K562 (cell line): Measurements from ENCODE around the gene PRH1. TPM values are rescaled to one million over a fixed set of nuclear protein-coding genes. Genes with fewer than 3 reads are reported as not detected.

ENCODE experiments used
- ATAC-seq: fragments of 200-7000 bp; cut with Tn5 transposase; 3 replicates; pipeline ENCODE4 v1.9.1; 2020; ENCODE audit warnings: moderate library complexity
- BruUV-seq: library from RNA; stranded (reverse); fragments of 400-500 nt; replicated peaks from 2 replicates; lab custom pipeline; 2021; lab: Mats Ljungman, UMichigan
- CTCF ChIA-PET: fragments of 300-600 bp; formaldehyde crosslinking; extraction: SDS; loops from one replicate; lab custom pipeline; 2021; ENCODE audit warnings: low intra/inter-chr PET ratio; lab: Yijun Ruan, JAX
- POLR2A ChIA-PET: fragments of 300-600, 350-650 bp; sonication (Branson Sonifier 250); formaldehyde crosslinking; extraction: SDS; loops from one replicate; lab custom pipeline; 2021; ENCODE audit warnings: antibody characterized with exemption, inconsistent platforms; lab: Yijun Ruan, JAX
- DNase-seq, 4 experiments: peaks; one replicate each; pipeline versions ENCODE4 v3.0.0 to v3.0.0-alpha.2; 2011 to 2018; ENCODE audit warnings: low spot score in 3 of 4, mixed read lengths in 3 of 4; ENCODE audit errors: extremely low read depth in 1 of 4
- FAIRE-seq: peaks from 2 replicates; lab custom pipeline; 2011; peaks lifted over from hg19 to GRCh38; lab: Jason Lieb, UNC
- H2AFZ ChIP-seq: 2 replicates; pipeline ENCODE4 v1.6.0; 2011; ENCODE audit warnings: low read depth, low read length, control low read depth, inconsistent platforms
- H3K27ac ChIP-seq: fragments of 200-600 bp; 3 replicates; pipeline ENCODE4 v1.8.0; 2011; ENCODE audit warnings: low read depth, mild to moderate bottlenecking, control low read depth, inconsistent platforms, low read length, moderate library complexity, mixed read lengths; ENCODE audit errors: extremely low read depth
- H3K27me3 ChIP-seq, 2 experiments: fragments of 300-600 bp in 1 of 2; 2 replicates in 1 of 2; 3 replicates in 1 of 2; pipeline versions ENCODE4 v1.6.0 to v1.8.0; 2011; ENCODE audit warnings: inconsistent platforms in 2 of 2, low read length in 2 of 2, mild to moderate bottlenecking in 1 of 2, mixed read lengths in 1 of 2, moderate library complexity in 1 of 2; ENCODE audit not compliant: control insufficient read depth in 2 of 2, insufficient read depth in 2 of 2
- H3K36me3 ChIP-seq: fragments of 300-600 bp; 3 replicates; pipeline ENCODE4 v1.8.0; 2011; ENCODE audit warnings: mild to moderate bottlenecking, low read length, inconsistent platforms; ENCODE audit not compliant: control insufficient read depth, insufficient read depth
- H3K4me1 ChIP-seq, 2 experiments: fragments of 200-600 bp in 1 of 2; replicated peaks in 1 of 2; 2 replicates in 1 of 2; 3 replicates in 1 of 2; pipeline versions ENCODE4 v1.5.1 to v1.8.0; 2011; ENCODE audit warnings: inconsistent platforms in 2 of 2, low read length in 2 of 2, mild to moderate bottlenecking in 1 of 2, mixed read lengths in 1 of 2, moderate library complexity in 1 of 2; ENCODE audit not compliant: control insufficient read depth in 2 of 2, insufficient read depth in 2 of 2
- H3K4me2 ChIP-seq: 2 replicates; pipeline ENCODE4 v1.6.1; 2011; ENCODE audit warnings: low read length, control low read depth, inconsistent platforms, mixed read lengths; ENCODE audit not compliant: insufficient read depth
- H3K4me3 ChIP-seq: fragments of 200-600 bp; sonication (generic), shearing (Covaris generic); 2 replicates; pipeline ENCODE4 v1.5.1; 2016; ENCODE audit warnings: control low read depth, inconsistent platforms
- H3K79me2 ChIP-seq: fragments of 200-600 bp; 3 replicates; pipeline ENCODE4 v1.8.0; 2011; ENCODE audit warnings: low read length, inconsistent platforms; ENCODE audit not compliant: control insufficient read depth, insufficient read depth
- H3K9ac ChIP-seq, 2 experiments: 2 replicates each; pipeline versions ENCODE4 v1.6.0 to v1.6.1; 2011; ENCODE audit warnings: low read depth in 2 of 2, low read length in 2 of 2, control low read depth in 1 of 2, inconsistent platforms in 1 of 2, mild to moderate bottlenecking in 1 of 2, mixed read lengths in 1 of 2; ENCODE audit not compliant: insufficient read depth in 1 of 2
- H3K9me1 ChIP-seq: one replicate; pipeline ENCODE4 v1.6.0; 2011; ENCODE audit warnings: inconsistent platforms, mild to moderate bottlenecking, low read length, moderate library complexity; ENCODE audit not compliant: control insufficient read depth, insufficient read depth
- H3K9me3 ChIP-seq: replicated peaks from 2 replicates; pipeline ENCODE4 v1.5.1; 2011; ENCODE audit warnings: low read depth, low read length, inconsistent platforms; ENCODE audit not compliant: control insufficient read depth, insufficient read depth
- H4K20me1 ChIP-seq: replicated peaks from 2 replicates; pipeline ENCODE4 v1.6.1; 2011; ENCODE audit warnings: low read length, inconsistent platforms, mixed read lengths; ENCODE audit not compliant: control insufficient read depth, insufficient read depth
- E2F3 ChIP-seq: fragments of 250-450 bp; sonication (Bioruptor Pico); IDR thresholded peaks from 2 replicates; pipeline ENCODE4 v1.4.0; 2020; ENCODE audit warnings: mild to moderate bottlenecking
- RFX1 ChIP-seq: fragments of 450-650 bp; IDR thresholded peaks from 2 replicates; pipeline ENCODE4 v1.6.1; 2016; ENCODE audit warnings: mild to moderate bottlenecking, moderate library complexity
- TARDBP ChIP-seq: fragments of 450-650 bp; IDR thresholded peaks from 2 replicates; pipeline ENCODE4 v1.6.1; 2016
- ZNF408 ChIP-seq: fragments of 250-450 bp; sonication (Bioruptor Pico); IDR thresholded peaks from 2 replicates; pipeline ENCODE4 v1.4.0; 2020; ENCODE audit warnings: low read depth, mild to moderate bottlenecking, moderate library complexity
- WGBS: fragments of 100-300 bp; shearing (Covaris generic); methylation state at CpG from one replicate; pipeline ENCODE4 v1.1.6; 2016; ENCODE audit warnings: low coverage, mixed read lengths; ENCODE audit not compliant: insufficient coverage; ENCODE audit errors: missing lambda C conversion rate; 5-methylcytosine and 5-hydroxymethylcytosine counted together
- in situ Hi-C: fragments of 300-500 bp; cut with MboI; formaldehyde crosslinking; loops from 4 replicates; pipeline ENCODE4 v1.15.0; 2018; ENCODE audit warnings: inconsistent platforms, mixed read lengths
- intact Hi-C: fragments of 100-400 bp; cut with micrococcal nuclease; formaldehyde crosslinking; loops from 2 replicates; pipeline ENCODE4 v1.14.2; 2022
- polyA plus RNA-seq, 8 experiments: library from polyadenylated mRNA; depleted of rRNA in 4 of 8; stranded (reverse) in 5 of 8; unstranded in 3 of 8; fragments of >200 nt; fragmentation: Nextera tagmentation in 2 of 8; fragmentation: Illumina TruSeq in 1 of 8; extraction: Ambion mirVana in 2 of 8; extraction: Trizol in 1 of 8; gene quantifications; 2 replicates each; pipeline versions ENCODE4 v1.2.1 to v1.2.3, GENCODE V29; 2011 to 2014; ENCODE audit warnings: inconsistent platforms in 1 of 8, missing spikeins in 1 of 8
- total RNA-seq, 7 experiments: library from RNA; depleted of rRNA in 6 of 7; stranded (reverse); fragments of >200 nt in 6 of 7; fragmentation: Illumina TruSeq in 2 of 7; extraction: Trizol in 2 of 7; gene quantifications; 2 replicates each; pipeline versions ENCODE4 v1.2.1 to v1.2.3, GENCODE V29; 2011 to 2021; ENCODE audit warnings: low replicate concordance in 1 of 7
- TF ChIP-seq, protein P1 (sequence below), 2 experiments: fragments of 450-650 bp in 1 of 2; sonication (generic) in 1 of 2; formaldehyde crosslinking; conservative IDR thresholded peaks; 2 replicates each; pipeline versions ENCODE4 v1.4.0 to v1.8.1; 2020 to 2022; ENCODE audit warnings: mild to moderate bottlenecking in 1 of 2, missing genetic modification reagents in 1 of 2

PRH1 gene
- total and polyA plus RNA-seq, 9 of the 15 experiments (the other 6 are each of a cell fraction or from before 2014, with no cell fraction given) = 1.2 to 14.2 (median 6.0) TPM

DNA sequence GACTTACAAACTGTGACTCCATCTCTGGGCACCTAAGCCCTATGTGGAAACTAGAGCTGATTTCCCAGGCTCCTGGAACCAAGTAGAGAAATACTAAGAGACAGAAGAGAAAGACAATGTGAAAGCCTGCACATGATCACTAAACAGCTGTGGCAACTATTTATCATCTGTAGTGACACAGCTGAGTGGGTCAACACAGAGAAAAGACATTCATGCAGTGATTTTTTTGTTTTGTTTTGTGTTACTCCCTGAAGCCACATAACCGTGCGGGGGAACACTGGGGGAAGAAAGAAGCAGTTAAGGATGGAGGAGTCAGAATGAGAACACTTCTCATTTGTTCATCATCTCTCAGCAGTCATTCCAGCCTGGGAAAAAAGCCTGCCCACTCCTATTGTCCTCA, 36.3 kb downstream of the PRH1 start:
- no peak overlapping the region for H3K4me2 ChIP-seq
- no peak overlapping the region for H3K27ac ChIP-seq
- WGBS = 19% methylated on average over 2 of the region's 2 CpGs
- H3K4me1 ChIP-seq = no peaks in the 10 kb centered on the region
- H2AFZ ChIP-seq = no peak overlapping the region
- H3K79me2 ChIP-seq = no peaks in the 10 kb centered on the region
- H3K9me1 ChIP-seq = no peaks in the 10 kb centered on the region
- H3K4me3 ChIP-seq = no peak overlapping the region
- in situ Hi-C loops (no loop called here), intact Hi-C loops (no loop called here)
- FAIRE-seq (no peak), DNase-seq (no peak), ATAC-seq (no peak)
- no peak for TF ChIP-seq ZNF408 (CRISPR knock-in tag)
- H3K27me3 ChIP-seq = no peaks in the 10 kb centered on the region
- H3K9me3 ChIP-seq = no peaks in the 10 kb centered on the region
- no peaks in the 10 kb centered on the region for H4K20me1 ChIP-seq
- CTCF ChIA-PET = no interaction called here
- H3K9ac ChIP-seq = no peak overlapping the region
- H3K36me3 ChIP-seq = no peaks in the 10 kb centered on the region
- BruUV-seq = no TSS peak
- POLR2A ChIA-PET = no interaction called here

DNA sequence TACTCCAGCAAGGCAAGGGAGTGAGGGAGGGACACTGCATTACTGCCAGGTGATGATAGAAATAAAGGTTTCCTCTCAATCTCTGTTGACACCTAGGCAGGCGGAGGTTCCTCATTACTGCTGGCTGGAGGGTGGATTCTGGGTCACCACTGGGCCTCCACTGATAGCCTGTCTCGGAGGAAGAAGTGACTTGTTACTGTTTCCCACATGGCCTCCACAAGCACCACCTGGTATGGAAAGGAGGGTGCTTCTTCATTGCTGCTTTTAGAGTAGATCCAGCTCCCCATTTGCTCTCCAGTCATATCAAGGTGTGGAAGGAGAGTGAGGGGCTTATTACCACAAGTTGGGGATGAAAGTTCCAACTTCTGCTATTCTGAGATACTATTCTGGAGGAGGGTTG, 41.2 kb downstream of the PRH1 start:
- no peaks in the 10 kb centered on the region for H4K20me1 ChIP-seq
- DNase-seq = no peak
- TF ChIP-seq RFX1 (no peak), E2F3 (CRISPR knock-in tag) (no peak), TARDBP (no peak)
- TF ChIP-seq, protein P1, sequence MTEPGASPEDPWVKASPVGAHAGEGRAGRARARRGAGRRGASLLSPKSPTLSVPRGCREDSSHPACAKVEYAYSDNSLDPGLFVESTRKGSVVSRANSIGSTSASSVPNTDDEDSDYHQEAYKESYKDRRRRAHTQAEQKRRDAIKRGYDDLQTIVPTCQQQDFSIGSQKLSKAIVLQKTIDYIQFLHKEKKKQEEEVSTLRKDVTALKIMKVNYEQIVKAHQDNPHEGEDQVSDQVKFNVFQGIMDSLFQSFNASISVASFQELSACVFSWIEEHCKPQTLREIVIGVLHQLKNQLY (CRISPR knock-in tag; conservative IDR thresholded peaks at IDR 0.05) = no peak
- no peak for ATAC-seq
- no peaks in the 10 kb centered on the region for H3K36me3 ChIP-seq
- BruUV-seq = no TSS peak
- no peaks in the 10 kb centered on the region for H3K4me1 ChIP-seq
- H3K4me3 ChIP-seq = no peak overlapping the region
- FAIRE-seq = no peak
- H2AFZ ChIP-seq = no peak overlapping the region
- no peaks in the 10 kb centered on the region for H3K27me3 ChIP-seq
- in situ Hi-C loops (no loop called here), intact Hi-C loops (no loop called here)
- no peak overlapping the region for H3K9ac ChIP-seq
- H3K79me2 ChIP-seq = no peaks in the 10 kb centered on the region
- no peak overlapping the region for H3K27ac ChIP-seq
- H3K9me3 ChIP-seq = no peaks in the 10 kb centered on the region
- 61% methylated on average over 2 of the region's 2 CpGs for WGBS
- ChIA-PET POLR2A (no interaction called here), CTCF (no interaction called here)
- H3K4me2 ChIP-seq = no peak overlapping the region
- no peaks in the 10 kb centered on the region for H3K9me1 ChIP-seq
